ENCODE results near the gene SNTG2.

- TF ChIP-seq, protein P1, sequence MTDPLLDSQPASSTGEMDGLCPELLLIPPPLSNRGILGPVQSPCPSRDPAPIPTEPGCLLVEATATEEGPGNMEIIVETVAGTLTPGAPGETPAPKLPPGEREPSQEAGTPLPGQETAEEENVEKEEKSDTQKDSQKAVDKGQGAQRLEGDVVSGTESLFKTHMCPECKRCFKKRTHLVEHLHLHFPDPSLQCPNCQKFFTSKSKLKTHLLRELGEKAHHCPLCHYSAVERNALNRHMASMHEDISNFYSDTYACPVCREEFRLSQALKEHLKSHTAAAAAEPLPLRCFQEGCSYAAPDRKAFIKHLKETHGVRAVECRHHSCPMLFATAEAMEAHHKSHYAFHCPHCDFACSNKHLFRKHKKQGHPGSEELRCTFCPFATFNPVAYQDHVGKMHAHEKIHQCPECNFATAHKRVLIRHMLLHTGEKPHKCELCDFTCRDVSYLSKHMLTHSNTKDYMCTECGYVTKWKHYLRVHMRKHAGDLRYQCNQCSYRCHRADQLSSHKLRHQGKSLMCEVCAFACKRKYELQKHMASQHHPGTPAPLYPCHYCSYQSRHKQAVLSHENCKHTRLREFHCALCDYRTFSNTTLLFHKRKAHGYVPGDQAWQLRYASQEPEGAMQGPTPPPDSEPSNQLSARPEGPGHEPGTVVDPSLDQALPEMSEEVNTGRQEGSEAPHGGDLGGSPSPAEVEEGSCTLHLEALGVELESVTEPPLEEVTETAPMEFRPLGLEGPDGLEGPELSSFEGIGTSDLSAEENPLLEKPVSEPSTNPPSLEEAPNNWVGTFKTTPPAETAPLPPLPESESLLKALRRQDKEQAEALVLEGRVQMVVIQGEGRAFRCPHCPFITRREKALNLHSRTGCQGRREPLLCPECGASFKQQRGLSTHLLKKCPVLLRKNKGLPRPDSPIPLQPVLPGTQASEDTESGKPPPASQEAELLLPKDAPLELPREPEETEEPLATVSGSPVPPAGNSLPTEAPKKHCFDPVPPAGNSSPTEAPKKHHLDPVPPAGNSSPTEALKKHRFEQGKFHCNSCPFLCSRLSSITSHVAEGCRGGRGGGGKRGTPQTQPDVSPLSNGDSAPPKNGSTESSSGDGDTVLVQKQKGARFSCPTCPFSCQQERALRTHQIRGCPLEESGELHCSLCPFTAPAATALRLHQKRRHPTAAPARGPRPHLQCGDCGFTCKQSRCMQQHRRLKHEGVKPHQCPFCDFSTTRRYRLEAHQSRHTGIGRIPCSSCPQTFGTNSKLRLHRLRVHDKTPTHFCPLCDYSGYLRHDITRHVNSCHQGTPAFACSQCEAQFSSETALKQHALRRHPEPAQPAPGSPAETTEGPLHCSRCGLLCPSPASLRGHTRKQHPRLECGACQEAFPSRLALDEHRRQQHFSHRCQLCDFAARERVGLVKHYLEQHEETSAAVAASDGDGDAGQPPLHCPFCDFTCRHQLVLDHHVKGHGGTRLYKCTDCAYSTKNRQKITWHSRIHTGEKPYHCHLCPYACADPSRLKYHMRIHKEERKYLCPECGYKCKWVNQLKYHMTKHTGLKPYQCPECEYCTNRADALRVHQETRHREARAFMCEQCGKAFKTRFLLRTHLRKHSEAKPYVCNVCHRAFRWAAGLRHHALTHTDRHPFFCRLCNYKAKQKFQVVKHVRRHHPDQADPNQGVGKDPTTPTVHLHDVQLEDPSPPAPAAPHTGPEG (CRISPR knock-in tag; IDR thresholded peaks at IDR 0.05) = no peak
- TF ChIP-seq NCOA5 (CRISPR knock-in tag; IDR thresholded peaks at IDR 0.05) (no peak), POLR2A (IDR thresholded peaks at IDR 0.05; ENCODE audit: insufficient read depth in 1 of 2, low read depth in 2 of 2, low read length in 2 of 2) (no peak), SNAPC5 (CRISPR knock-in tag; IDR thresholded peaks at IDR 0.05; ENCODE audit: borderline replicate concordance) (no peak), MXI1 (IDR thresholded peaks at IDR 0.05; ENCODE audit: borderline replicate concordance, low read depth, low read length) (no peak), KDM1A (CRISPR knock-in tag; IDR thresholded peaks at IDR 0.05) (no peak), RORA (CRISPR knock-in tag; IDR thresholded peaks at IDR 0.05) (no peak), ZNF724P (CRISPR knock-in tag; IDR thresholded peaks at IDR 0.05; ENCODE audit: borderline replicate concordance) (no peak), POLR2AphosphoS5 (IDR thresholded peaks at IDR 0.05; ENCODE audit: low read depth, low read length) (no peak), SMAD3 (CRISPR knock-in tag; IDR thresholded peaks at IDR 0.05) (no peak), ZNF318 (CRISPR knock-in tag; IDR thresholded peaks at IDR 0.05) (no peak)
These were observed 417.0 kb downstream of the SNTG2 start for GRCh38 chr2:1367601-1368000.
